HepG2 (cell line): ENCODE results near the gene MLYCD. TPM values are rescaled to one million over a fixed set of nuclear protein-coding genes. Genes with fewer than 3 reads are reported as not detected.

Experiments
- BCL6 ChIP-seq: IDR thresholded peaks from 2 replicates; pipeline ENCODE4 v1.6.1; 2016; ENCODE audit warnings: missing genetic modification reagents, missing compliant biosample characterization
- CCDC6 ChIP-seq: sonication (generic); formaldehyde crosslinking; IDR thresholded peaks from 2 replicates; pipeline ENCODE4 v1.8.1; 2022; ENCODE audit warnings: mild to moderate bottlenecking, missing genetic modification reagents, moderate library complexity
- CHD4 ChIP-seq: fragments of 200-600 bp; sonication (generic); IDR thresholded peaks from 2 replicates; pipeline ENCODE4 v1.7.0; 2017; ENCODE audit warnings: mild to moderate bottlenecking, low read length, borderline replicate concordance
- ELF3 ChIP-seq: IDR thresholded peaks from 2 replicates; pipeline ENCODE4 v1.6.1; 2016; ENCODE audit warnings: missing genetic modification reagents, missing compliant biosample characterization
- FOSL2 ChIP-seq: sonication (generic); formaldehyde crosslinking; IDR thresholded peaks from 2 replicates; pipeline ENCODE4 v1.4.0; 2020; ENCODE audit warnings: missing genetic modification reagents
- FOXJ3 ChIP-seq: sonication (generic); formaldehyde crosslinking; IDR thresholded peaks from 2 replicates; pipeline ENCODE4 v1.4.0; 2020; ENCODE audit warnings: missing genetic modification reagents, mild to moderate bottlenecking, borderline replicate concordance
- HNF4G ChIP-seq, 2 experiments: sonication (generic) in 1 of 2; formaldehyde crosslinking in 1 of 2; IDR thresholded peaks; 2 replicates each; pipeline versions ENCODE4 v1.4.0 to v1.6.1; 2011 to 2020; ENCODE audit warnings: borderline replicate concordance in 2 of 2, low read depth in 2 of 2, mild to moderate bottlenecking in 2 of 2, low read length in 1 of 2, missing genetic modification reagents in 1 of 2, moderate library complexity in 1 of 2
- IKZF5 ChIP-seq: IDR thresholded peaks from 2 replicates; pipeline ENCODE4 v1.6.1; 2018; ENCODE audit warnings: missing genetic modification reagents, mild to moderate bottlenecking, missing compliant biosample characterization
- IRF1 ChIP-seq: sonication (generic); formaldehyde crosslinking; IDR thresholded peaks from 2 replicates; pipeline ENCODE4 v1.4.0; 2020; ENCODE audit warnings: low read depth, mild to moderate bottlenecking, missing genetic modification reagents
- ISX ChIP-seq: sonication (generic); formaldehyde crosslinking; conservative IDR thresholded peaks from 2 replicates; pipeline ENCODE4 v1.5.0; 2020; ENCODE audit warnings: missing genetic modification reagents
- RARA ChIP-seq: IDR thresholded peaks from 2 replicates; pipeline ENCODE4 v1.6.1; 2016; ENCODE audit warnings: missing genetic modification reagents, missing compliant biosample characterization
- THAP9 ChIP-seq: sonication (generic); formaldehyde crosslinking; IDR thresholded peaks from 2 replicates; pipeline ENCODE4; 2020; ENCODE audit warnings: missing genetic modification reagents, mild to moderate bottlenecking, borderline replicate concordance
- ZFP62 ChIP-seq: sonication (generic); formaldehyde crosslinking; IDR thresholded peaks from 2 replicates; pipeline ENCODE4 v1.4.0; 2020; ENCODE audit warnings: missing genetic modification reagents
- ZNF430 ChIP-seq: sonication (generic); formaldehyde crosslinking; IDR thresholded peaks from 2 replicates; pipeline ENCODE4 v1.9.0; 2021; ENCODE audit warnings: mild to moderate bottlenecking, missing genetic modification reagents
- ZNF484 ChIP-seq: sonication (generic); formaldehyde crosslinking; IDR thresholded peaks from 2 replicates; pipeline ENCODE4 v1.5.1; 2020; ENCODE audit warnings: mild to moderate bottlenecking, low read depth, missing genetic modification reagents, borderline replicate concordance
- ZNF691 ChIP-seq: sonication (generic); formaldehyde crosslinking; IDR thresholded peaks from 2 replicates; pipeline ENCODE4 v1.4.0; 2020; ENCODE audit warnings: missing genetic modification reagents, low read depth, mild to moderate bottlenecking, borderline replicate concordance
- ZNF709 ChIP-seq: sonication (generic); formaldehyde crosslinking; IDR thresholded peaks from 2 replicates; pipeline ENCODE4 v1.5.0; 2020; ENCODE audit warnings: mild to moderate bottlenecking, missing genetic modification reagents
- ZNF724P ChIP-seq: sonication (generic); formaldehyde crosslinking; IDR thresholded peaks from 2 replicates; pipeline ENCODE4 v1.8.0; 2022; ENCODE audit warnings: missing genetic modification reagents, borderline replicate concordance
- ZNF747 ChIP-seq: sonication (generic); formaldehyde crosslinking; IDR thresholded peaks from 2 replicates; pipeline ENCODE4 v1.8.1; 2023; ENCODE audit warnings: missing genetic modification reagents, mild to moderate bottlenecking, borderline replicate concordance
- ZNF800 ChIP-seq: sonication (generic); formaldehyde crosslinking; IDR thresholded peaks from 2 replicates; pipeline ENCODE4 v1.4.0; 2020; ENCODE audit warnings: missing genetic modification reagents
- polyA plus RNA-seq, 8 experiments: library from polyadenylated mRNA; depleted of rRNA in 3 of 8; stranded (reverse) in 7 of 8; unstranded in 1 of 8; fragments of >200 nt; fragmentation: Illumina TruSeq in 4 of 8; extraction: Trizol in 4 of 8; gene quantifications; 2 replicates each; pipeline versions ENCODE4 v1.2.1 to v1.2.3, GENCODE V29; 2011 to 2016; ENCODE audit warnings: low read depth in 4 of 8, missing spikeins in 1 of 8, mixed read lengths in 1 of 8; ENCODE audit not compliant: insufficient read depth in 1 of 8
- total RNA-seq, 5 experiments: library from RNA; depleted of rRNA; stranded (reverse); fragments of >200 nt; fragmentation: Illumina TruSeq; extraction: Trizol; gene quantifications; 2 replicates each; pipeline ENCODE4 v1.2.3, GENCODE V29; 2016; ENCODE audit warnings: low read depth in 1 of 5

Gene MLYCD
- total and polyA plus RNA-seq, 2 of the 13 experiments (the other 11 are each of a cell fraction or from before 2014, with no cell fraction given): 1.8 to 4.0 TPM

- TF ChIP-seq ZNF800 (CRISPR knock-in tag) (no peak), BCL6 (CRISPR knock-in tag) (peak; percentile 84), ZNF691 (peak; percentile 60; the same call in 1 of the 2 replicates), CHD4 (0 out of 2 replicates have a peak, but pooled peaks have one; percentile 36), FOSL2 (0 out of 2 replicates have a peak, but pooled peaks have one; percentile 11), FOXJ3 (CRISPR knock-in tag) (peak; percentile 43; the same call in 1 of the 2 replicates), ZNF709 (0 out of 2 replicates have a peak, but pooled peaks have one; percentile 36), ZNF430 (CRISPR knock-in tag) (no peak), ZFP62 (CRISPR knock-in tag) (no peak), ISX (CRISPR knock-in tag) (no peak), HNF4G (IDR thresholded peaks at IDR 0.05; ENCODE audit: borderline replicate concordance, low read depth, low read length) (peak; percentile 83), HNF4G (CRISPR knock-in tag; IDR thresholded peaks at IDR 0.05; ENCODE audit: borderline replicate concordance, low read depth) (peak; percentile 45; the same call in 1 of the 2 replicates), ZNF724P (CRISPR knock-in tag) (no peak), CCDC6 (CRISPR knock-in tag) (no peak), IKZF5 (peak; percentile 58; the same call in 1 of the 2 replicates), RARA (peak; percentile 75), ZNF484 (CRISPR knock-in tag) (no peak), IRF1 (CRISPR knock-in tag) (no peak), THAP9 (CRISPR knock-in tag) (peak; percentile 67; the same call in 1 of the 2 replicates), ZNF747 (CRISPR knock-in tag) (no peak), ELF3 (CRISPR knock-in tag) (no peak)
Measured at GRCh38 chr16:83947642-83948234, 48.8 kb downstream of the MLYCD start (continued).
